Epithelial cell of proximal tubule (primary cell): Measurements from ENCODE around the gene STUB1. TPM values are rescaled to one million over a fixed set of nuclear protein-coding genes. Genes with fewer than 3 reads are reported as not detected.

Experiments
- DNase-seq: peaks from one replicate; pipeline ENCODE4 v3.0.0-alpha.2; 2011; ENCODE audit warnings: low read depth
- H3K4me3 ChIP-seq: 2 replicates; pipeline ENCODE4 v1.5.1; 2011; ENCODE audit warnings: low read depth, mild to moderate bottlenecking, low read length
- total RNA-seq: library from RNA; depleted of rRNA; stranded (reverse); fragments of >200 nt; gene quantifications from 2 replicates; pipeline ENCODE4 v1.2.3, GENCODE V29; 2015
- TF ChIP-seq, protein P1 (sequence below): conservative IDR thresholded peaks from 2 replicates; pipeline ENCODE4 v1.5.1; 2012; ENCODE audit warnings: low read depth, mild to moderate bottlenecking, low read length

STUB1 gene
- 158 and 202 TPM in 2 replicates for total RNA-seq

- TF ChIP-seq, protein P1, sequence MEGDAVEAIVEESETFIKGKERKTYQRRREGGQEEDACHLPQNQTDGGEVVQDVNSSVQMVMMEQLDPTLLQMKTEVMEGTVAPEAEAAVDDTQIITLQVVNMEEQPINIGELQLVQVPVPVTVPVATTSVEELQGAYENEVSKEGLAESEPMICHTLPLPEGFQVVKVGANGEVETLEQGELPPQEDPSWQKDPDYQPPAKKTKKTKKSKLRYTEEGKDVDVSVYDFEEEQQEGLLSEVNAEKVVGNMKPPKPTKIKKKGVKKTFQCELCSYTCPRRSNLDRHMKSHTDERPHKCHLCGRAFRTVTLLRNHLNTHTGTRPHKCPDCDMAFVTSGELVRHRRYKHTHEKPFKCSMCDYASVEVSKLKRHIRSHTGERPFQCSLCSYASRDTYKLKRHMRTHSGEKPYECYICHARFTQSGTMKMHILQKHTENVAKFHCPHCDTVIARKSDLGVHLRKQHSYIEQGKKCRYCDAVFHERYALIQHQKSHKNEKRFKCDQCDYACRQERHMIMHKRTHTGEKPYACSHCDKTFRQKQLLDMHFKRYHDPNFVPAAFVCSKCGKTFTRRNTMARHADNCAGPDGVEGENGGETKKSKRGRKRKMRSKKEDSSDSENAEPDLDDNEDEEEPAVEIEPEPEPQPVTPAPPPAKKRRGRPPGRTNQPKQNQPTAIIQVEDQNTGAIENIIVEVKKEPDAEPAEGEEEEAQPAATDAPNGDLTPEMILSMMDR = no peak
- DNase-seq = no peak
- peak within 1 kb of the TSS; percentile 84 for H3K4me3 ChIP-seq
Measured at GRCh38 chr16:679814-680624, at the start of gene STUB1. TSS of gene STUB1 (plus strand) at chr16:680410. CDS start at chr16:680526, 116 bp downstream.

- TF ChIP-seq, protein P1 = no peak
- DNase-seq = no peak
- H3K4me3 ChIP-seq = no peak within 1 kb of the TSS
Measured at GRCh38 chr16:630815-631405, 49.3 kb upstream of the STUB1 start, which contains the start of gene WFIKKN1. TSS of gene WFIKKN1 (plus strand) at chr16:630985. CDS start at chr16:631254, 269 bp downstream.

DNA sequence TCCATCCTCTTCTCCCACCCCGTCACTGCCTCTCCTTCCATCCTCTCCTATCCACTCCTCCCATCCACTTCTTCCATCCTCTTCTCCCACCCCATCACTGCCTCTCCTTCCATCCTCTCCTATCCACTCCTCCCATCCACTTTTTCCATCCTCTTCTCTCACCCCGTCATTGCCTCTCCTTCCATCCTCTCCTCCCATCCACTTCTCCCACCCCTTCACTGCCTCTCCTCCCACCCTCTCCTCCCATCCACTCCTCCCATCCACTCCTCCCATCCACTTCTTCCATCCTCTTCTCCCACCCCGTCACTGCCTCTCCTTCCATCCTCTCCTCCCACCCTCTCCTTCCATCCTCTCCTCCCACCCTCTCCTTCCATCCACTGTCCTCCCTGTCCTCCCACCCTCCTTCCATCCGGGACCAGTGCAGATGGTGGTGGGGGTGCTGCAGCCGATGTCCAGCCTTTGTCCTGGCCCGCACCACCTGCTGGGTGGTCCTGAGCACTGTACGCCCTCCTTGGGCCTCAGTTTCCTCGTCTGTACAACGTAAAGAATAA, 48.3 kb upstream of the STUB1 start:
- DNase-seq = no peak
- TF ChIP-seq, protein P1 = no peak

DNA sequence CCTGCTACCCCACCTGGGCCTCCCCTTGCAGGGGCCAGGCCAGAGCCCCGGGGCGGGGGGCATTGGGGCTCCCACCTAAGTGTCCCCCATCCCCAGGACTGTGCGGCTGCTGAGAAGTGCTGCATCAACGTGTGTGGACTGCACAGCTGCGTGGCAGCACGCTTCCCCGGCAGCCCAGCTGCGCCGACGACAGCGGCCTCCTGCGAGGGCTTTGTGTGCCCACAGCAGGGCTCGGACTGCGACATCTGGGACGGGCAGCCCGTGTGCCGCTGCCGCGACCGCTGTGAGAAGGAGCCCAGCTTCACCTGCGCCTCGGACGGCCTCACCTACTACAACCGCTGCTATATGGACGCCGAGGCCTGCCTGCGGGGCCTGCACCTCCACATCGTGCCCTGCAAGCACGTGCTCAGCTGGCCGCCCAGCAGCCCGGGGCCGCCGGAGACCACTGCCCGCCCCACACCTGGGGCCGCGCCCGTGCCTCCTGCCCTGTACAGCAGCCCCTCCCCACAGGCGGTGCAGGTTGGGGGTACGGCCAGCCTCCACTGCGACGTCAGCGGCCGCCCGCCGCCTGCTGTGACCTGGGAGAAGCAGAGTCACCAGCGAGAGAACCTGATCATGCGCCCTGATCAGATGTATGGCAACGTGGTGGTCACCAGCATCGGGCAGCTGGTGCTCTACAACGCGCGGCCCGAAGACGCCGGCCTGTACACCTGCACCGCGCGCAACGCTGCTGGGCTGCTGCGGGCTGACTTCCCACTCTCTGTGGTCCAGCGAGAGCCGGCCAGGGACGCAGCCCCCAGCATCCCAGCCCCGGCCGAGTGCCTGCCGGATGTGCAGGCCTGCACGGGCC, 47.5 kb upstream of the STUB1 start:
- DNase-seq = no peak
- TF ChIP-seq, protein P1 = no peak
- H3K4me3 ChIP-seq = no peak overlapping the region

More for the DNA sequence above, 48.3 kb upstream of the STUB1 start:
- no peak overlapping the region for H3K4me3 ChIP-seq

- DNase-seq = no peak
- TF ChIP-seq, protein P1 = no peak
- H3K4me3 ChIP-seq = no peak overlapping the region
Measured at GRCh38 chr16:633336-634050, 46.7 kb upstream of the STUB1 start.
